Skeletal muscle cell (primary cell): ENCODE results near the gene CDC42BPB.

Source experiments
- DNase-seq: peaks from one replicate; pipeline ENCODE4 v3.0.0-alpha.2; 2010; ENCODE audit warnings: low read depth
- H3K4me3 ChIP-seq: 2 replicates; pipeline ENCODE4 v1.5.1; 2011; ENCODE audit warnings: low read depth, mild to moderate bottlenecking, control low read depth, low read length, moderate library complexity

Gene CDC42BPB

DNA sequence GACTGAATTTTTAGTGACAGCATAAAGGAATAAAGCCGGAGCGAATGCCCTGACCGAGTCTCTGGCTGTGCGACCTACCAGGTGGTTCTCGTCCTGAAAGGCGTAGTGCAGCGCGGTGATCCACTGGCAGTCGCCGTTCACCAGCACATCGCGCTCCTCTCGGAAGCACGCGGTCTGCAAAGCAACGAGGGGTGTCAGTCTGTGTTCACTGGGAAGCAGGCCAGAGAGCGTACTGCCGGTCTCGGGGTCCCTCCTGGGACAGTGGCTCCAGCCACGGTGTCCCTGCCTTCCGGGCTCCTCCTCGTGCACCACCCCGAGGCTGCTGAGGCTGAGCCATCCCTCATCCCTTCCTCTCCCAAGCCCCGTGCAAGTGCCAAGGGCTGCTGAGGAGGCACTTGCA is 53.5 kb downstream of the CDC42BPB start:
- H3K4me3 ChIP-seq = no peak overlapping the region
- no peak for DNase-seq

DNA sequence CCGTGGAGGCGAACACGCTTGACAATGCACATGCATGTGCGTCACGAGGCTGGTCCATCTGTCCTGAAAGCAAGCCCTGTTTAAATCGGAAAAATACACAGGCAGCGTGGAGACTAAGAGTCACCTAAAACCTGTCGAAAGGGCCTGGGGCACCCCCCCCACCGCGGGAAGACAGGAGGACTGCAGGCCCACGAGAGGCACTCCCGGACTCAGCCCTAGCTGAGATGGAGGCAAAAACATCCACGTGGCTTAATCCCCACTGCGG is 54.1 kb downstream of the CDC42BPB start:
- no peak overlapping the region for H3K4me3 ChIP-seq
- DNase-seq = no peak

DNA sequence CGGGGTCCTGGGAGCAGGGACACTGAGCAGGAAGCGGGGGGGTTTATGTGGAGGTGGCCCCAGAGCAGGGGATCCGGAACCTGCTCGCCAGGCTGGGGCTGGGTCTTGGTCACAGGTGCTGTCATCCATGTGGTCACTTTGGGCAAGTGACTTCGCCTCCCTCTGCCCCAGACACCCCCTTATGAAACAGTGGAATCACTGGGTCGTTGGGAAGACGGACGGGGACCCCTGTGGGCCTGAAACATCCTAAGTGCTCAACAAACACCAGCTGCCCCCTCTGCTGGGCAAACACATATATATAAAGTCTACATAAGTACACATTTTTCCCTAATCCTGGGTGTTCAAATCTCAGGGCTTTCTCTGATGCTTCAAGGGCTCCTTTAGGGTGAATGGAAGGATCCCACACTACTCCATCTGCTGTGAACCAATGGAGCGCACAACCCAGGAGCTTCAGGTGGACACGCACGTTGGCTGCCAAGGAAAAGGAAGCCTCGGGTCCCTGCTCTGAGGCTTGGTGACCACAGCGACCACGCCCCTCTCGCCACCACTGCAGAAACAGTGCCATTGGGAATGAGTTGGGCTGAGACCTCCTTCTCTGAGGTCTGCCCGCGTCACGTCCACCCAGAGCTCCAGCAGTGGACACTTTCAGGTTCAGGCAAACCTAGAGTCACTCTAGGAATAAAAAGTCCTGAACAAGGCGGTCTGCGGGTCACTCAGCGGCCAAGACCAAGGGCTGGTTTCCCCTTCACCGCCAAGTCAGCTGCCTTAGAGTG is 54.6 kb downstream of the CDC42BPB start:
- DNase-seq = no peak
- no peak overlapping the region for H3K4me3 ChIP-seq

DNA sequence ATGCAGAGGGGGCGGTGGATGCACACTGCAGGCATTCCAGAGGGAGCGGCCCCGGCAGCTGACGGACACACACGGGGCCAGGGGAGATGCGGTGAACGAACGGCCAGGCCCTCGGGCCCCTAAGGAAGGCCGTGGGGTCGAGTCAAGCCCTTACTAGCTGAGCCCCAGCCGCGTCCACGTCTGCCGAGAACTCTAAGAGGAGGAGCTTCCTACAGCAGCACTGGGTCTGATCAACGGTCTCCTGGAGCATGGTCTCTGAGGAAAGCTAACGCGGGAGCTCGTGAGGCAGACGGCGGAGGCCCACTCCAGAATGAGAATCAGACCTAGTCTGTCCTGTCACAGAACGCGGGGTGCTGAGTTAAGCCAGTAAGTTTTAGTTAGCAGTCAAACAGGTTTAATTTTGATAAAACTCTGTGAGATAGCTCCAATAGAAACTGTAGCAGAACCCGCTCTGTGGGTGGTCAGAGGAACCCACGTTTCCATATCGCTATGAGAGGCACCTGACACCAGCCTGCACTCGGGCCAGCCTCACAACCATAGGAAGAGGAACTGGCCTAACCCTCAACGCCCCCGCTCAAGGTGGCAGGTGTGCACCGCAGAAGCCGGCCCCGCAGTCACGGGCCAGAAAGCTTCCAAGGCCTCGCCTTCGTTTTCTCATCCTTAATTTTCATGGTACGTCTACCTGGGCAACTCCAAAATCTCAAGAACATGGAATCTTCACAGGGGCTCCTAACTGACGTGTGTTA is 55.5 kb downstream of the CDC42BPB start:
- no peak for DNase-seq
- no peak overlapping the region for H3K4me3 ChIP-seq

DNA sequence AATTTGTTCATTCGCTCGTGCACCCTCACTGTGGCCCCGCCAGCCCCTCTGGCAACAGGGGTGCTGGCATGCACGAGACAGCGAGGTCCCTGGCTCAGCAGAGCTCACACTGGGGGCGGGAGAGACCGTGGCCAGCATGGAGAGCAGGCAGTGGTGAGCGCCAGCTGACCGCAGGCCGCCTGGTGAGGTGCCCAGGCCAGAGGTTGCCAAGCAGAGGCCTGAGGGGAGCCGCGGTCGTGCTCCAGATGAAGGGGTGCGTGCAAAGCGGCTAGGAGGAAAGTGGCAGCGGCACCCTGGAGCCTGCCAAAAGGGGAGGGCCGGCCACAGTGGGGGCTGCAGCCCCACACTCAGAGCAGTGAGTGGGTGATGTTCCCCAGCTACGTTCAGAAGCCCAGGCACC is 56.1 kb downstream of the CDC42BPB start:
- DNase-seq = no peak
- no peak overlapping the region for H3K4me3 ChIP-seq

DNA sequence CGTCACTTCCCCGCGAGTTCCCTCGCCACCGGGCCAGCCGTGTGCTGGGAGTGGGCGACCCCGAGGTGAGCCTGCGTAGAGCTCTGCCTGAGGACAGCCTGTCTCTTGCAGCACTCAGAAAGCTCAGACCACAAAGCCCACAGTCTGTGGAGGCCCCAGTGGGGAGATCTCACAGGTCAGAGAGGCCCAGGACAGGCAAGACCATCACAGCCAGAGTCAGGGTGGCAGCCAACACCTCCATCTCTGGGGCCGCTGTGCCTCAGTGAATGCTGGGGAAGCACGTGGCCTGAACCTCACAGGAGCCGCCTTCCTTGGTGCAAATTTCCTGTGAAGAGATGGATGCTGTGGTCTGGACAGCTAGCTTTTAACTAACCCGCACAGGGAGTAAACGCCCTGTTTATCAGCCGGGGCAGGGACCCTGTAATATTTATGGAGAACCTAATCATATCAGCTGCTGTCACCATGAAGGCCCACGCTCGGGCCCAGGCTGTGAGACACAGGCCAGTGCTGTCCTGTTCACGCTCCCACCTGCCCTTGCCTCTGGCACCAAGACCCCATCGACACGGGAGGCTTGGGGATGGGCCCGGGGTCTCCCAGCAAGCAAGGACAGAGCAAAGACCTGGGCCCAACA is 56.9 kb downstream of the CDC42BPB start:
- H3K4me3 ChIP-seq = no peak overlapping the region
- DNase-seq = no peak

DNA sequence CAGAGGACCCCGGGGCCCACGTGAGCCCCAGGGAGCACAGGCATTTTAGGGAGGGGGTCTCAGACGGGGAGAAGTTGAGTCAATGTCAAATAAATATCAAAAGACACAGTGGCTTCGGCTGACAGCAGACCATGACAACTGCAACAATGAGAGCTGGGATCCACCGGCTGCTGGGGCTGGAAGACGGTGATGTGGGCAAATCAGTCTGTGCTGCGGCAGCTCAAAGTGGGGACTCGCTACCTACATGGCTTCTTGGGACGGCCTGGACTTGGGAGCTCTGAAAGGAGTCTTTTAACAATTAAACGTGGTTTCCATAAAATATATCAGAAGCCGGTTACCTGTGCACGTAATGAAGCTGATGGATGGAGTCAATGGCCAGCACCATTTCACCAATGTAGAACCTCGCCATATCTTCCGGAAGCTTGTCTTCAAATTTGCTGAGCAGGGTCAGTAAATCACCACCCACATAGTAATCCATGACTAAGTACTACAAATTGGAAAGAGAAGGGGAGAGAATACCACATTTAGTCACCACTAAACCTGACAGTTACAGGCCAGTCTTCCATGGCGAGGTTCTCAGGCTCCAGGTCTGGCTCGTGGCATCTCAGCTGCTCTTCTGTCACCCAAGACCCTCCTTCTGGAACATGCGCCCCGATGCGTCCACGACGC is 58.0 kb downstream of the CDC42BPB start:
- DNase-seq = no peak
- H3K4me3 ChIP-seq = no peak overlapping the region

DNA sequence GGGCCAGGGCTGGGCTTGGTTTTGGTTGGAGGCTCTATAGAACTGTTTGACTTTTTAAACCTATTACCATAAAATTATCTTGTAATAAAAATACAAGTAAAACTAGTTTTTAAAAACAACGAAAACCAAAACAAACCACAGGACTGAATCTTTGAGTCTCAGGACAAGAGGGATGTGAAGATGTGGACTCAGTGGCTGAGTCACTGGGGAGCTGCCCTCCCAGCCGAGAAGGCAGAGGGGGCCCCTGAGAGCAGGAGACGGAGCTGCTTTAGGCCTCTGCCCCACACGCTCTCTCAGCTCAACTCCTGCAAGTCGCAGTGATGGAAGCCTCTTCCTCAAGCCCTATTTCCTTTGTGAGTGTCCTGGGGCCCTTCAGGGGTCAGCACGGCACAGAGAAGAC is 59.0 kb downstream of the CDC42BPB start:
- no peak overlapping the region for H3K4me3 ChIP-seq
- no peak for DNase-seq

DNA sequence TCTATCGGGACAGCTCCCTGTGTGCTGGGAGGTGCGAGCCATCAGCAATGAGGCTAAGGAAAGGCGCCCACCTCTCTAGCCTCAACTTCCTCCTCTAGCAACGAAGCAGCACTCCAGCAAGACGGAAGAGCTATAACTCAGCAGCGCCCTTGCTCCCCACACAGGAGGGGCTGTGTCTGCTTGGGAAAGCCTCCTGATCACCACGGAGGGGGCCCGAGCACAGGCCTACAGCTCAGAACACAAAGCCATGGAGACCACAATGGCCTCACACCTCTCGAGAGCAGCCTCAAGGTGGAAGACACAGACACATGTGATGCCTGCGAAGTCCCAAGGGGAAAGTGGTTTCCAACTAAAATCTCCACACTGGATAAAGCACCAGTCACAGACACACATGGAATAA is 60.4 kb downstream of the CDC42BPB start:
- DNase-seq = no peak
- no peak overlapping the region for H3K4me3 ChIP-seq

DNA sequence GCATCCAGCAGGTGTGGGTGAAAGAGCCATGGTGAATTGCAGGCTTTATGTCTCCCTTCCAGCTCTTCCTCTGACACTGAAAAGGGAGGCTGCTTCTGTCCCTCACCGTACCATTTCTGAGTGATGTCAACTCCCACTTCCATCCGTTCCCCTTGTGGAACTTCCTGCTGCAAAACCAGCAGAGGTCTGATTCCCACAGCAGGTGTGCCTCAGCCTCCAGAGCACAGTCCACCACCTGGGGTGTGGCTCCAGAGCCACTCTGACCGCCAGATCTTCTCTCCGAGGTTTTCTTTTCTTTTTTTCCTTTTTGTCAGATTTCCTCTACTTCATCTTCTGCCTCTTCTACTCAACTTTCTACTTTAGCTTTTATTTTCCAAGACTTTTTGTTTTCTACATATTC is 62.7 kb downstream of the CDC42BPB start:
- no peak for DNase-seq
- no peak overlapping the region for H3K4me3 ChIP-seq

DNA sequence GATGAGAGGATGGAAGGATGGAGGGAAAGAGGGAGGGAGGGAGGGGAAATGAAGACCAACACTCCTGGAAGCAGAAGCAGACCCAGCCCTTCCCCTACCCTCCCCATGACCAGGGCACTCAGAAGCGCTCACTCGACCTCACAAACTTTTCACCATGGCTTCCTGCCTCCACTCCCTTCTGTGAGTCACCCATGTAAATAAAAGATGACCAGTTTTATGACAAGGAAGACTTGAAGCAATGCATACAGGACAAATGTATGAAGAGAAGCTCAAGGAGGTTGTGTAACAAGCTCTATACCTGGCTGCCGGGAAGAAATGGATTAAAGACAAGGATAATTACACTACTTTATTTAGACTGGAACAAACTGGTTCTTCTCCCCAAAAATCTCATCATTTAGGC is 63.8 kb downstream of the CDC42BPB start:
- no peak overlapping the region for H3K4me3 ChIP-seq
- DNase-seq = no peak

DNA sequence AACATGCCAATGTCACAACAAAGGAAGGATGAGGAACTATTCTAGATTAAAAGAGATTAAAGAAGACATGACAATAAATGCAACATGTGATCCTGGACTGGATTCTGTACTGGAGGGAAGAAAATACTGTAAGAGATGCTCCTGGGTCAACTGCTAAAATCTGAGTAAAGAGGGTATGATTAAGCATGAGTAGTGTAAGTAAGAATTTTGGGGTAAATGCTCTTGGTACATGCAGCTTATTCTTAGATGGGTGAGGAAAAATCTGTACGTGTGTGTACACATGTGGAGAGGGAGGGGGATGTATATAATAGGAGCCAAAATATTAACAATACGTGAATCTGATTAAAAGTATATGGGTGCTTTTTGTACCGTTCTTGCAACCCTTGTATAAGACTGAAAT is 66.0 kb downstream of the CDC42BPB start:
- no peak overlapping the region for H3K4me3 ChIP-seq
- DNase-seq = no peak

DNA sequence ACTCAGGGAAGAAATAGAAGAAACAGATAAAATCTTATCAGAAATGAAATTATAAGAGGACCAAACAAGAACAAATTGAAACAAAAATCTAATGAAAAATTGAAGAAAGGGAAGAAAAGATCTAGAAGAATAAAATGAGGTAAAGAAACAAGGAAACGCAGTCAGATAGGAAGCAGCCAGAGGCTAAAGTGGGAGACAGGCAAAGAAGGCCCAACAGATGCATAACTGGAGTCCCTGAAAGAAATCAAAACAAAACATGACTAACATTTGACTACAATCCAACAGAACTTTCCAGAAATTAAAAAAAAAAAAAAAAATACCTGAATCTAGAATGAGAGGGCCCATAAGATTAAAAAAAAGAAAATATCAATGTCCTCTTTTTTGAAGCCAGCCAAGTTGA is 69.3 kb downstream of the CDC42BPB start:
- H3K4me3 ChIP-seq = no peak overlapping the region
- DNase-seq = no peak

DNA sequence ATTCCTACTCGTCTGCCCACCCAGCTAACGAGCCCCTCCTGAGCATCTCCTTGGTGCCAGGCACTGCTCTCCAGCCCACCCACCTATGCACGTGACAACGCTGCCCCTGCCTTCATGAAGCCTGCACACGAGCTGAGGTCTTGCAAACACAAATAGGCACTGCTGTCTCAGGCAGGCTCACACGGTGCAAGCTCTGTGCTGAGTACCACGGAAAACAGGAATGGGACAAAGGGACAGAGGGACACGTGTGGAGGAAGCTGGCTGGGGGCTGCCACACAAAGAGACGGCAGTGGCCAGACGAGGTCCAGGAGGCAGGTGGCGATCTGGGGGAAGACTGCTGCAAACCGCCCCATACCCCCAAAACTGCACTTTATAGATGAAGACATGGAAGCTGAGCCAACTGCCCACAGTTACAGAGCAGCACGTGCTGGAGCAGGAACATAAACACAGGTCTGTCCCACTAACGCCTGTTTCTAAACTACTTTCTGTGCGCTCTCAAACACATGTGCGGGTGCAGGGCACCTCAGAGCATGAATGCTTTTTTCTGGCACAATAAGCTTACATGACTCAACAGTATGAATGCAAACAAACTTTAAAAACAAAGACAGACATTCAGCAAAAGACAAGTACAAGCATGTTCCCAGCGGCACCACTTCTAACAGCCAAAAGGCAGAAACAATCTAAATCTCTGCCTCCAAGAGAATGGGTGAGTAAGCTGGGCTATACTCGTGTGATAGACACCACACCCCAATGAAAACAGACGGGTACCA is 70.4 kb downstream of the CDC42BPB start:
- DNase-seq = no peak
- no peak overlapping the region for H3K4me3 ChIP-seq

DNA sequence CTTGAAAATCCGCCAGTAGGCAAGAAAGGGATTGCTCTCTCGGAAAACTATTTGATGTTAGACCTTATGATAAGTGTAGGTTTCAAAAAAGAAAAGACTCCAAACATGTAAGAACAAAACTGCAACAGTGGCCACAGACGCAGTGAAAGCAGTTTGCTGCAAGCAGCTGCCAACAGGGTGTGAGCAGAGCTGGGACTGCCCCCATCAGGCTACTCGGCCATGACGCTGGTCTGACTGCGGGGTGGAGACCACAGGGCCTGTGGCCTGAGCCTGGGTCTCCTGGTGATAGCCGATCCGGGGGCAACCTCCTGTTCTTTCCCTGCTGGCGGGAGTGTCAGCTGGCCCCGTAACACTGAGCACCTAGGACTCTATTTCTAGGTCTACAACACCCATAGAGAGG is 71.7 kb downstream of the CDC42BPB start:
- no peak overlapping the region for H3K4me3 ChIP-seq
- DNase-seq = no peak

DNA sequence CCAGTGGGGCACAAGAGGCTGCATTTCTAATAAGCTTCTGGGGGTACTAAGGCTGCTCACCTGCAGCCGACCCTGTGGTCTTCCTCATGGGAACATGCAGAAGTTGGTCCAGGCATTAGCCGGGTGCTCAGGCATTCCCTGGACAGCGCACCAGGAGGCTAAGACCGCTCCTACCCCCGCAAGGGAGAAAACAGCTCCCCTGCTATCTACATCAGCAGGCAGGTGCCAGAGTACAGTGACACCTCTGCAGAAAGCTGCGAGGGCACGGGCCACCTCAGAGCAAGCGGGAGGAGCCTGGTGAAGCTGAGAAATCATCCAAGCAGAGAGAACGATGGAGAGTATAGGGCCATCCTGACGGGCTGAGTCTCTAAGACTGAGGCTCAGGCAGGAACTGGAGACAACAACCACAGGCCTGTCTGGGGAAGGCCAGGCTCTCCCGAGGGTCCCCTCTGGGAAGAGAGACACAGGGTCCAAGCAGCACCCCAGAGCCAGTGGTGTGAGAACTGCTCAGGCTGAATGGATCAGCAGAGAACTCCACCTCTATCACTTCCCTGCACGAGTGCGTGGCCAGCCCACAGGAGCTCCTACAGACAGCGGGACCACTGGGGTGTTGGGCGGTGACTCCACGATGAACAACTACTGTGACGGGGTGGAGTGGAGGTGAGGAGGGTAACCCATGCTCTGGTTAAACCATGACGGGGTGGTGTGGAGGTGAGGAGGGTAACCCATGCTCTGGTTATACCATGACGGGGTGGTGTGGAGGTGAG is 72.8 kb downstream of the CDC42BPB start:
- no peak for DNase-seq
- no peak overlapping the region for H3K4me3 ChIP-seq

DNA sequence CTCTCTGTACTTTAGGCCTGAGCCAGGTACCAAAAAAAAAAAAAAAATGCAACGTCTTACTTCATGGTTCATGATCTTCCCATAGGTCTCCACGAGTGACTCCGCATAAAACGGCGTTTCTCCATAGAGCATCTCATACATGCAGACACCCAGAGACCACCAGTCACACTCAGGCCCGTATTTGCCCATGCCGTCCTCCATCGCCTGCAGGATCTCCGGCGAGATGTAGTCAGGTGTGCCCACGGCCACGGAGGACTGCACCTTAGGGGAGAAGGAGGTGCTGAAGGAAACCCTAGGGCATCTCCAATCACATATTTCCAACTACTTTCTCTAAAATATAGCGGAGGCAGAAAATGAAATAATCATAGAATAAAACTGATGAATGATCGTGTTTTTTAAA is 73.9 kb downstream of the CDC42BPB start:
- no peak for DNase-seq
- no peak overlapping the region for H3K4me3 ChIP-seq

DNA sequence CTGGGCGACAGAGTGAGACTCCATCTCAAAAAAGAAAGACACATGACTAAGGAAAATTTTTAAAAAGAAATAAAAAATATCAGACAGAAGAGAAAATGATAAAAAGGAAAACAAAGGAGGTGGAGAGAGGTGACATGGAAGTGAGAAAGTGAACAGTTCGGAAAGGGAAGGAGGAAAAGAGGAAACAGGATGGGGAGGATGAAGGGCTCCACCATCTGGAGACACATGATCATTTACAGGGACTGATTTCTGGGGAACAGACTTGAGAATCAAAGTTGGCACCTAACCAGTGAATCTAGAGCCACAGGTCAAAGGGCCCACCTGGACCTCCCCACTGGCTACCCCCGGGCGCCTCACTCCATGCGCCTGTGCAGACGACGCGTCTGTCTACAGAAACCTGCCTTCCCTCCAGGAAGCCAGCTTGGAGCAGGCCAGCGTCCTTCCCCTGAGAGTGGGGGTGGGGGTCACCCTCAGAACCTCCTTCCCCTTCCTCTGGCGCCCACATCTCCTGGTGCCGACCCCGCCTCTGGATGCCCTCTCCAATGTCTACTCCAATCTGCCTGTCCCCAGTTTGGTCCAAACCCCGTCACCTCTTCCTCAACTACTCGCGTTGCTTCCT is 74.4 kb downstream of the CDC42BPB start:
- DNase-seq = no peak
- no peak overlapping the region for H3K4me3 ChIP-seq

DNA sequence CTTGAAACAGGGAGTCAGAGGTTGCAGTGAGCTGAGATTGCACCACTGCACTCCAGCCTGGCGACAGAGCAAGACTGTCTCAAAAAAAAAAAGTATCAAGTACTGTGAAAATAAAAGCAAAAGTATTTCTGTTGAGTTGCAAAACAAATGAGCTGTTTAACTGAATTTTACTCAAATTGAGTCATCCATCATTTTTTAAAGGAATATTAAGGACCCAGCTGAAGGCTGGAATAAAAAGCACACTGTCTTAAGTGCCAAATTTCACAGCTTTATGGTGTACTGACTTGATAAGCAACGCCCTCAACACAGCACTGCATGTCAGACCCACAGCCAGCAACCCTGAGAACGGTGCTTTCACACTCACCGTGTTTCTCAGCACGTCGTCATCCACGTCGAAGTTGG is 76.9 kb downstream of the CDC42BPB start:
- H3K4me3 ChIP-seq = no peak overlapping the region
- no peak for DNase-seq
